PFSK-1 (cell line): Measurements from ENCODE around the gene KLHDC7B.

Source experiments
- FOXP2 ChIP-seq: optimal IDR thresholded peaks from 2 replicates; pipeline ENCODE3; 2011; ENCODE audit warnings: borderline replicate concordance, control low read depth, inconsistent platforms; ENCODE audit not compliant: insufficient read depth; ENCODE audit errors: extremely low read length, extremely low read depth
- POLR2AphosphoS5 ChIP-seq: IDR thresholded peaks from 2 replicates; pipeline ENCODE4 v1.6.1; 2012; ENCODE audit warnings: low read depth, mild to moderate bottlenecking, control low read depth, low read length, moderate library complexity
- SIN3A ChIP-seq: IDR thresholded peaks from 2 replicates; pipeline ENCODE4 v1.6.1; 2012; ENCODE audit warnings: mild to moderate bottlenecking, low read length, moderate library complexity, borderline replicate concordance; ENCODE audit not compliant: insufficient read depth
- TAF1 ChIP-seq: IDR thresholded peaks from 2 replicates; pipeline ENCODE4 v1.6.1; 2012; ENCODE audit warnings: low read length, control low read depth, borderline replicate concordance; ENCODE audit not compliant: insufficient read depth
- TF ChIP-seq, protein P1 (sequence below), 2 experiments: IDR thresholded peaks; 2 replicates each; pipeline versions ENCODE4 v1.6.1 to v1.8.0; 2011 to 2012; ENCODE audit warnings: low read depth in 2 of 2, low read length in 2 of 2, control low read depth in 1 of 2, inconsistent platforms in 1 of 2, mild to moderate bottlenecking in 1 of 2, moderate library complexity in 1 of 2; ENCODE audit not compliant: insufficient read depth in 1 of 2

Gene KLHDC7B

GRCh38 chr22:50540381-50540780 lies 5.3 kb upstream of the KLHDC7B start:
- TF ChIP-seq FOXP2 (no peak), TAF1 (no peak), SIN3A (no peak)

DNA sequence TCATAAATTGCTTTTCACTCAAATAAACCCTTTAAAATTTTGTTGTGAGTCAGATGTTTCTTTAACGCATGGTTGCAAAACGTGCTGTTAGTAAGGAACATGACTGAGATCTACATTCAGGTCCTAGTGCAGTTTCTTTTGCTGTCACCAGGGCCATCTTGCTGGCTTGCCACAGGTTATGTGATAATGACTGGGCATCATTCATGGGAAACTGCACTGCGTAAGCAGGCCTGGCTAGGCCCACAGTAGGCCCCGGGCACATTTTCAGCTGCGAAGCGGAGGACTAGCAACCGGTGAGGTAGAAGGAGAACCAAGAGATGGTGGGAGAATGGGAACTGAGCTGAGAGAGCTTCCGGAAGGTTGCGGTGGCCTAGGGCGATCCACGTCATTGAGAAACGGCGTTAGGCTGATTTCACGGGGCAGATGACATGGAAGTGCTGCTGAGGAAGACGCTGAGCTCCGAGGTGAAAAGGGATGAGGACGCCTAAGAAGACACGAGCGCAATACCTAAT lies 3.2 kb upstream of the KLHDC7B start:
- TF ChIP-seq, protein P1, sequence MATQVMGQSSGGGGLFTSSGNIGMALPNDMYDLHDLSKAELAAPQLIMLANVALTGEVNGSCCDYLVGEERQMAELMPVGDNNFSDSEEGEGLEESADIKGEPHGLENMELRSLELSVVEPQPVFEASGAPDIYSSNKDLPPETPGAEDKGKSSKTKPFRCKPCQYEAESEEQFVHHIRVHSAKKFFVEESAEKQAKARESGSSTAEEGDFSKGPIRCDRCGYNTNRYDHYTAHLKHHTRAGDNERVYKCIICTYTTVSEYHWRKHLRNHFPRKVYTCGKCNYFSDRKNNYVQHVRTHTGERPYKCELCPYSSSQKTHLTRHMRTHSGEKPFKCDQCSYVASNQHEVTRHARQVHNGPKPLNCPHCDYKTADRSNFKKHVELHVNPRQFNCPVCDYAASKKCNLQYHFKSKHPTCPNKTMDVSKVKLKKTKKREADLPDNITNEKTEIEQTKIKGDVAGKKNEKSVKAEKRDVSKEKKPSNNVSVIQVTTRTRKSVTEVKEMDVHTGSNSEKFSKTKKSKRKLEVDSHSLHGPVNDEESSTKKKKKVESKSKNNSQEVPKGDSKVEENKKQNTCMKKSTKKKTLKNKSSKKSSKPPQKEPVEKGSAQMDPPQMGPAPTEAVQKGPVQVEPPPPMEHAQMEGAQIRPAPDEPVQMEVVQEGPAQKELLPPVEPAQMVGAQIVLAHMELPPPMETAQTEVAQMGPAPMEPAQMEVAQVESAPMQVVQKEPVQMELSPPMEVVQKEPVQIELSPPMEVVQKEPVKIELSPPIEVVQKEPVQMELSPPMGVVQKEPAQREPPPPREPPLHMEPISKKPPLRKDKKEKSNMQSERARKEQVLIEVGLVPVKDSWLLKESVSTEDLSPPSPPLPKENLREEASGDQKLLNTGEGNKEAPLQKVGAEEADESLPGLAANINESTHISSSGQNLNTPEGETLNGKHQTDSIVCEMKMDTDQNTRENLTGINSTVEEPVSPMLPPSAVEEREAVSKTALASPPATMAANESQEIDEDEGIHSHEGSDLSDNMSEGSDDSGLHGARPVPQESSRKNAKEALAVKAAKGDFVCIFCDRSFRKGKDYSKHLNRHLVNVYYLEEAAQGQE (IDR thresholded peaks at IDR 0.05; ENCODE audit: insufficient read depth in 1 of 2, low read depth in 2 of 2, low read length in 2 of 2): no peak
- TF ChIP-seq SIN3A: no peak
- no peak for TF ChIP-seq TAF1
- no peak for TF ChIP-seq FOXP2
- no peak for TF ChIP-seq POLR2AphosphoS5

- no peak for TF ChIP-seq FOXP2
- TF ChIP-seq TAF1: no peak
- TF ChIP-seq, protein P1 (IDR thresholded peaks at IDR 0.05; ENCODE audit: insufficient read depth in 1 of 2, low read depth in 2 of 2, low read length in 2 of 2): no peak
- no peak for TF ChIP-seq SIN3A
Measured at GRCh38 chr22:50544078-50544745, 1.5 kb upstream of the KLHDC7B start.

DNA sequence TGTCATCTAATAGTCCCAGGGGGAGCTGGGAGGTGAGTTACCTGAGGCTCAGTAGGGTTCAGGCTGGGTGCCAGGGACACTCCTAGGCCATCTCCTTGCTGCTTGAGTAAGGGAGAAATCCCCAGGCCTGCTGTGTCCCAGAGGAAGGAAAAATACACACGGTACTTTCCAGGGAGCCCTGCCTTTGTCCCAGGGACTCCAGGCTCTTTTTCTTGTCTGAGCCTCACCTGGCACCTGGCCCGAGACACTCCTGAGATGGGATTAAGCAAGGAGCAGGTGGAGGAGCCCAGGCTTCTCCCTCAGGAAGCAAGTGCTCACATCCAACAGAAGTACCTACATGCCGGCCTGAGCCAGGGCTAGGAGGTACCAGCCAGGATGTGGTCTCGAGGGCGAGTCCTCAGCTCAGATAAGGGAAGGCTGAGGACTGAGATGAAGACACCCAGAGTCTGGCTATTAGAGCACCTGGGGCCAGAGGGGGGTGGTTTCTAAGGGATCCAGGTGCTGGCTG lies 899 bp upstream of the KLHDC7B start:
- TF ChIP-seq SIN3A (no peak), TAF1 (no peak), FOXP2 (no peak), POLR2AphosphoS5 (no peak)

DNA sequence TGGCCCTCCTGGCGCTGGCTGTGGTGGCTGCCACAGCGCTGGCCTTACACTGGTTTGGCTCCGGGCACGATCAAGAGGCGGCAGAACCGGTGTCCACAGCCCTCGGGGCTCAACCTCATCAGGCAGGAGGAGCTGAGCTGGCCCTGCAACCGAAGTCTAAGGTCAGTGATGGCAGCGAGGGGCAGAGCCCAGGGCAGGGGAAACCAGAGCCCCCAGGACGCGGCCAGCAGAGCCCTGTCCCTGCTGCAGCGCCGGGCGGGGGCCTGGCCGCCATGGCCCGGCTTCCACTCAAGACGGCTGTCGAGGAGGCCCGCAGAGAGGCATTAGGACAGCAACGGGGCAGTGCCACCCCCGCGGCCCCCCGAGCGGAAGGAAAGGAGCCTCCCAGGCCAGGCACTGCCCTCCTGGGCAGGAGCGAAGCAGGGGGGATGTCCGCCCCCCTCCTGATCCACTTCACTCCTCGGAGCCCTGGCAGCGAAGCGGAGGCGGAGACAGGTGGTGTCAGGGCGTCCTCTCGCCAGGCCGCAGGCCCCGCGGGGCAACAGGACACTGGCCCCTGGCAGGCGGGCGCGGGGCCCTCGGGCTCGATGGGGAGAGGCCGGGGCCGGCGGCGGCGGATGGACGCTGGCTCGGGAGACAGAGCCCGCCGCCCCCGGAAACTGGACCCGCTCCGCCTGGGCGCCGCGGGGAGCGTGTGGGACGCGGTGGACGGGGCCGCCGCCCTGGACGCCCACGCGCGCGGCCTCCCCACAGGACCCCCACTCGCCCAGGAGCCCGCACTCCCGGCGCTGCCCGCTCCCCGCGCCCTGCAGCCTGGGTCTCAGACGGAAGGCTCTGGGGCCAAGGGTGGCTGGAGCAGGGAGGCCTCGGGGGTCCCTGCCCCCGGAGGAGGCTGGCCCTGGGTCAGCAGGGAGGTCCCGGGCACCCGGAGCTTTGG lies 895 bp downstream of the KLHDC7B start:
- TF ChIP-seq, protein P1 (IDR thresholded peaks at IDR 0.05; ENCODE audit: insufficient read depth in 1 of 2, low read depth in 2 of 2, low read length in 2 of 2): no peak
- TF ChIP-seq POLR2AphosphoS5 (no peak), FOXP2 (no peak), SIN3A (no peak), TAF1 (no peak)
